KBM-7 (cell line): ENCODE measurements around the gene KIF25.
"Not testable (repeated sequence)": the region's sequence is repeated elsewhere in the genome, so short reads cannot be mapped to it uniquely, and the experiment has no call there.

Source experiments
- DNase-seq: peaks from one replicate; pipeline ENCODE4 v3.0.0-alpha.2; 2015
- in situ Hi-C: fragments of 300-500 bp; cut with MboI; formaldehyde crosslinking; loops from 2 replicates; pipeline ENCODE4 v1.14.3; 2020; ENCODE audit warnings: low sequenced_read_pairs, low pct_unique_long_range_greater_than_20kb, mixed read lengths

The KIF25 gene

DNA sequence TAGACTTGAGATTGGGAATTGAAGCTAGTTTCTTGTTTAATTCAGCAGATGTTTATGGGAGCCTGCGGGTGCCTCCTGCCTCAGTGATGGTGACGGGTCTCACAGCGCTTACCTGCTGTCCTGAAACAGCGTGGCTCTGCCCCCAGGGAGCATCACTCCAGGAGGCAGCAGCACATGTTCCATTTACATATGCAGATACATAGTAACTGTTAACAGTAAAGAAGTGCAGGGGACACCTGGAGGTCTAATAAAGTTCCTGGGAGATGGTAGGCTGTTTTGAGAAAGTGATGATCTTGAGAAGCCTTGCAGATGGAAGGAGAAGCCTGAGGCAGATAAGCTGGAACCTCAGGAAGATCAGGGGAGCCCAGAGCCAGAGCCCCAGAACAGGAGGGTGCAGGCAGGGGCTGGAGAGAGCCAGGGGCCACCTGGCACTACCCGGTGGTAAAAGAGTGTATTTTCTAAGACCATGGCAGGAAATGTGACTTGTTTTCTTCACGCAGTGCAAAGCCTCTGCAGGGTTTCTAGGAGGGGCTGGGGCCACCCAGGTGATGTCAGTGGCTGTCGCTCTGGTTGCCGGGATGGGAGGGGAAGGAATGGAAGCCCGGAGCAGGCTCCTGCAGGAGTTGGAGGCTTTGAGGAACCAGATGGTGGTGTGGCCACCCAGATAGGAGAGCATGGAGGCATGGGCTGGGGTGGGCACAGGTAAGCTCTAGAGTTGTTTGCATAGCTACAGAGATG, 24.2 kb upstream of the KIF25 start:
- no peak for DNase-seq
- in situ Hi-C loops, result no loop called here

- in situ Hi-C loops, result no loop called here
- no peak for DNase-seq
These were observed 22.7 kb upstream of the KIF25 start for GRCh38 chr6:167974640-167975344.

GRCh38 chr6:167975458-167975857, 22.0 kb upstream of the KIF25 start:
- no peak for DNase-seq
- in situ Hi-C loops, result no loop called here

- DNase-seq, in situ Hi-C loops: not testable (repeated sequence)
These were observed 21.3 kb upstream of the KIF25 start for GRCh38 chr6:167976116-167976657.

DNA sequence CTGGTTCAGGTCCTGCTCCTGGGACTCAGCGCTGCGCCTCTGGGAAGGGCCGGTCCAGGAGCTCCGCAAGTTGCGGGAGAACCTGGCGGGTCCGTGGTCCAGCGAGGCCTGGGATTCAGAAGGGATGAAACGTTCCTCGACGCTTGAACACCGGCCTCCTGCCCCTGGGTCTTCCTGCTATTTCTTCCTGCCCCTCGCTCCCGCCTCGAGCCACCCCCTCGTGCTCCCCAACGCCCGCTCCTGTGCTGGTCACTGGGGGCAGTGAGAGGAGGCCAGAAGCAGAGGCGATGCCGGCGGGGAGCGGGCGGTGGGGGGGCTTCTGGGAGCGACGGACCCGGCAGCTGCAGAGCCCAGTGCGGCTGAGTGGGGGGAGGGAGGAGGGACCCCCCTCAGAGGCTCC, 20.8 kb upstream of the KIF25 start:
- in situ Hi-C loops, result no loop called here
- no peak for DNase-seq

DNA sequence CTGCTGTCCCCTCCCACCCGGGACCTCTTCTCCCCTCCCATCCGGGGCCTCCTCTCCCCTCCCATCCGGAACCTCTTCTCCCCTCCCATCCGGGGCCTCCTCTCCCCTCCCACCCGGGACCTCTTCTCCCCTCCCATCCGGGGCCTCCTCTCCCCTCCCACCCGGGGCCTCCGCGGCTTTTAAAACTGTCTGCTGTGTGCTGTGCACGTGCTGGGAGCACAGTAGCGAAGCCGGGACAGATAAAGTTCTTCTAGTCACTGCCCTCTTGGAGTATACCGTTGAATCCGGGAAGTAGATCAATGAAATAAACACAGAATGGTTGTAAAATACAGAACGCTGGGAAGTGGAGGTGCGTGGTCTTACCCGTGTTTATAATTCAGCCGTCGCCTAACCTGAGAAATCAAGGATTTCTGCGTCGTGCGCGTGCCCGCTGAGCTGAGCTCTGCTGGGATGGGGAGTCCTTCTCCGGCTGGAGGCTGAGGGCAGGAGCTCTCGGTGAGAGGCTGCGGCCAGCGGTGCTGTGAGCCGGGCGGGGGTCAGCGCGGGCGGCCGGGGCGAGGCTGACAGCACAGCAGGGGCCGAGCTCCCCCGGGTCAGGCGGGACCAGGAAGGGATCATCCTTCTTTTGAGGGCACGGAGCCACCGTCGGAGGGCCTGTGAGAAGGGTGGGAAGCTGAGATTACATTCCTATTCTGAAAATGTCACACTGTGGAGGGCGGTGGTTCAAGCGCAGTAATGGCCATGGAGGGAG, 19.6 kb upstream of the KIF25 start:
- DNase-seq, result no peak
- in situ Hi-C loops, result no loop called here

- no peak for DNase-seq
- in situ Hi-C loops, result no loop called here
These were observed 18.9 kb upstream of the KIF25 start for GRCh38 chr6:167978607-167979006.

DNA sequence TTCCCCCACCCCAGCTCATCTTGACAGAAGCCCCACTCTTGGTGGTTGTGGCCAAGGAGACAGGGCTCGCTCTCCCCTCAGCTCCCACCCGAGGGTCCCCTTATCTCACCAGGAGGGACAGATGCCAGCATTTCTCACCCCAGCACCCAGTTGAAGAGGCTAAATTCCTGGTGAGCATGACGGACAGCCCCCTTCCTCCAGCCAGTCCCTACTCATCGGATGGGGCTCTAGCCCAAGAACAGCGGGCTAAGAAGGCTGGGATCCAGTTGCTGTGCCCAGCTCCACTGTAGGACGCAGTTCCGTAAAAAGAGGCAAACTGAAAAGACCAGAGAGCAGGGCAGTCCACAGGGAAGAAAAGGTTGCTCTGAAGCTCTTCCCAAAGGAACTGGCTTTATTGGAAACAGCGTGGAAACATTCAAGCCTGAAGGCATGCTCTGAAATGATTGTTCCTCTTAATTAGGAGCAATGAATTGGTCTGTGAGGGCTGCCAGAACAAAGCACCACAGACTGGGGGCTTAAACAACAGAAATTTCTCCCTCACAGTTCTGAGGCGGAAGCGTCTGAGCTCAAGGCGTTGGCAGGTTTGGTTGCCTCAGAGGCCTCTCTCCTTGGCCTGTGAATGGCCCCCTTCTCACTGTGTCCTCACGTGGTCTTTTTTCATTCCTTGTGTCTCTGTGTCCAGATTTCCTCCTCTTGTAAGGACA, 17.9 kb upstream of the KIF25 start:
- in situ Hi-C loops, result no loop called here
- no peak for DNase-seq

DNA sequence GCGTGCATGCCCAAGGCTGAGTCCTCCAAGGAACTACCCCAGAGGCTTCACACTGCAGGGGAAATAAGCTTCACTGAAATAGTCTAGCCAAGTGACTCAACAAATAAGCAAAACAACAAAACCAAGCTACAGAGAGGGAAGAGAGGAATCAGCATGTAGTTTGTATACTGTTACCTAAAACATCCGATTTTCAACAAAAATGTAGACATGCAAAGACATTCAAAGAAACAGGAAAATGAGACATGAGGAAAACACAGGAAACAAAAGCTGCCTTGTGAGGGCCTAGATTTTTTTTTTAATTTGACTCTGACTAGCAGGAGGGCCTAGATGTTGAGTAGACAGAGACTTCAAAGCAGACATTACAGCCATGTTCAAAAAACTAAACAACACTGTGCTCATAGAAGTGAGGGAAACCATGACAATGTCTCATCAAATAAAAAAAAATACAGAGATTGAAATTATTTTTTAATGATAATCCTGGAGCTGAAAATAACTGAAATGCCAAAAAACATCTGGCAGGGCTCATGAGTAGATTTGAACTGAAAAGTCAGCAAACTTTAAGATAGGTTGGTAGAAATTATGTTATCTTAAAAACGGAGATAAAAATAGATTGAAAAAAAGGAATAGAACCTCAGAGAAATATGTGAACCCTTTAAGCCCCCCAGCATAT, 16.4 kb upstream of the KIF25 start:
- in situ Hi-C loops, result no loop called here
- DNase-seq, result no peak

DNA sequence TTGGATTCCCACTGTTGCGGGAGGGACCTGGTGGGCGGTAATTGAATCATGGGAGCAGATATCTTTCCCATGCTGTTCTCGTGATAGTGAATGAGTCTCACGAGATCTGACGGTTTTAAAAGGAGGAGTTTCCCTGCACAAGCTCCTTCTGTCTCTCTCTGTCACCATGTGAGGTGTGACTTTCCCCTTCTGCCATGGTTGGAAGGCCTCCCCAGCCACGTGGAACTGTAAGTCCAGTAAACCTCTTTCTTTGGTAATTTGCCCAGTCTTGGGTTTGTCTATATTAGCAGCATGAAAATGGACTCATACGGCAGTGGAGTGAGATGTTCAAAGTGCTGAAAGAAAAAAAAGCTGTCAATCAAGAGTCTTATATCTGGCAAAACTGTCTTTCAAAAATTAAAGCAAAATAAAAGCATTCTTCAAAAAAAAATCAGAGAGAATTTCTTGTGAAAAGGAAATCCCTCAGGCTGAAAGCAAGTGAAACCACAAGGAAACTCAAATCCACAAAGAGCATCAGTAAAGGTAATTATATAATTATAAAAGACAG, 15.5 kb upstream of the KIF25 start:
- in situ Hi-C loops, result no loop called here
- no peak for DNase-seq

GRCh38 chr6:167984144-167984719, 13.2 kb upstream of the KIF25 start:
- in situ Hi-C loops, result no loop called here
- DNase-seq, result no peak

DNA sequence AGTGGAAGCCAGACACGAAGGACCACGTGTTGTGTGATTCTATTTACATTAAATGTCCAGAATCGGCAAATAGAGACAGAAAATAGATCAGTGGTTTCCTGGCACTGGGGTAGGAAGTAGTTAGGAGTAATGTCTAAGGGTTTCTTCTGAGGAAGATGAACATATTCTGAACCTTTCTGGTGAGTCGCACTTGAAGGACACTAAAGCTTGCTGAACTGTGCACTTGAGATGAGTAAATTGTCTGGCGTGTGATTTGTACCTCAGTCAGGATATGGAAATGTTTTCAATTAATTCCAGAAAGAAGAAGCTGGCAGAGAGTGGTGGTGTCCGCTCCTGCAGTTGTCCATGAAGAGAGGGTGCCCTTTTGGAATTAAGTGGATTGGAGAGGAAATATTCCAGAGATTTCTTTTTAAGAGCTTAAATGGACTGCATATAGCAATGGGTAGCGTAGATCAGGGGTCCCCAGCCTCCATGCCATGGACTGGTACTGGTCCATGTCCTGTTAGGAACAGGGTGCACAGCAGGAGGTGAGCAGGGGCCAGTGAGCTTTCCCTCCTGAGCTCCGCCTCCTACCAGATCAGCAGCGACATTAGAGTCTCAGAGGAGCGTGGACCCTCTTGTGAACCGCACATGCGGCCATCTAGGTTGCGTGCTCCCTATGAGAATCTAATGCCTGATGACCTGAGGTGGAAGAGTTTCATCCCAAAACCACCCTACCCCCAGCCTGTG, 12.4 kb upstream of the KIF25 start:
- DNase-seq, result no peak
- in situ Hi-C loops, result no loop called here

DNA sequence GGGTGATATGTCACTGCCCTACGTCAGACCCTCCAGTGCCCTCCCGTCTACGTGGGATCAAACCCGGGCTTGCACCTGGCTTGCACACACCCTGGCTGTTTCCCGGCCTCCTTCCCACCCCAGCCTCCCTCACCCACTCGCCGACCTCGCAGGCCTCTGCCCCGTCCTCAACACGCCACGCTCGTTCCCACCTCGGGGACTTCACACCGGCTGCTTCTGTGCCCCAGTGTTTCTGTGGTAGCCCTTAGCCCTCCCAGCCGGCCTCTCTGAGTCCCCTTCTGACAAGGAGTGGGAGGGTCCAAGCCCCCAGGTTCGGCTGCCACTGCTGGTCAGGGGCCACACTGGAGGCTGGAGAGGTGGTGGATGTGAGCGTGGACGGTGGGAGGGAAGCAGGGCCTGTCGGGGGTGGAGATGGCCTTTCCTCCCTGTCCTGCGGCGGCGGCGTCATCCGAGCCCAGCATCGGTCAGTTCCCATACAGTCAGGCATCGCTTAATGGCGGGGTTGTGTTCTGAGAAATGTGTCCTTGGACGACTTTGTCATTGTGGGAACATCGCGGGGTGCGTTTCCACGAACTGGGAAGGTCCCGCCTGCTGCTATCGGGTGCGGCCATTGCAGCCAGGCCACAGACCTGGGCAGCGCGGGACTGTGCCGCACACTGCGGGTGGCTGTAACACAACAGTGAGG, 11.4 kb upstream of the KIF25 start:
- in situ Hi-C loops, result no loop called here

DNA sequence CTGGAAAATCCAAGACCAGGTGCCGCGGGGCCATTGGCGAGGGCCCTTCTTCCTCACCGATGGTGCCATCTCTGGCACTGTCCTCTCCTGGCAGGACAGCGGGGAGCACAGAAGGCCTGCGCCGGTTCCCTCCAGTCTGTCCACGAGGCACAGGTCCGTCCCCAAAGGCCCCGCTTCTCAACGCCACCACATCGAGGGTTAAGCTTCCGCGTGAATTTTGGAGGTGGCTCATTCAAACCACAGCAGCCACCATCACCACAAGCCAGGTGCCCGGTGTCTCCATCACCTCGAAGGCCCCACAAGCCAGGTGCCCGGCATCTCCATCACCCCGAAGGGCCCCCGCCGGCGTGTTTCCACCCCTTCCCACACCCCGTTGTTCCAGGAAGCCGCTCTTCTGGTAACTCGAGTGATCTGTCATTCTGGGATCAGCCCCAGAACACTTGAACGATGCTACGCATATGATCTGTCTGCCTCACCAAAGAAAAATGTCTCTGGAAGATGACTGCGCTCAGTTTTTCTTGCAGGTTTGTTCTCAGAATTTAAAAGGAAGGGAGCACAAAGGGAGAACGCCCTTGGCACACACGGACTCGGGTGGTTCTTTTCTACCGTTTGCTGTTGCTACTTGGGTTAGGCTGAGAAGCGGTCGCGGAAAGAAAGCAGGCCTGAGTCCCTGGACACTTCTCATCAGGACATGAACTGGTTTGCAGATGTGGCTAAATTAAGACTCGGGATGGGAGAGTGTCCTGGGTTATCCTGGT, 9.9 kb upstream of the KIF25 start:
- DNase-seq, result no peak
- in situ Hi-C loops, result no loop called here

More for the DNA sequence above, 11.4 kb upstream of the KIF25 start:
- DNase-seq, result no peak

DNA sequence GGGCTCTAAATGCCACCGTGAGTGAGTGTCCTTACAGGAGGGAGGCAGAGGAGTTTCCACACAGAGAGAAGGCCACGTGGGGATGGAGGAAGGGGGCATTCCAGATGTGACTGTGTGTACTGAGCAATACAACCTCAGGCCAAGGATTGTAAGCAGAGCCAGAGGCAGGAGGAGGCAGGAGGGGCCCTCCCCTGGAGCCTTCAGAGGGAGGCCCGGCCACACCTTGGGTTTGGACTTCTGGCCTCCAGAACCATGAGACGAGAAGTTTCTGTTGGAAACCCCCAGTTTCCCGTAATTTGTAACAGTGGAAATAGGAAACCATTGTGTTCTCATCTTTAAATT, 9.3 kb upstream of the KIF25 start:
- in situ Hi-C loops, result no loop called here

DNA sequence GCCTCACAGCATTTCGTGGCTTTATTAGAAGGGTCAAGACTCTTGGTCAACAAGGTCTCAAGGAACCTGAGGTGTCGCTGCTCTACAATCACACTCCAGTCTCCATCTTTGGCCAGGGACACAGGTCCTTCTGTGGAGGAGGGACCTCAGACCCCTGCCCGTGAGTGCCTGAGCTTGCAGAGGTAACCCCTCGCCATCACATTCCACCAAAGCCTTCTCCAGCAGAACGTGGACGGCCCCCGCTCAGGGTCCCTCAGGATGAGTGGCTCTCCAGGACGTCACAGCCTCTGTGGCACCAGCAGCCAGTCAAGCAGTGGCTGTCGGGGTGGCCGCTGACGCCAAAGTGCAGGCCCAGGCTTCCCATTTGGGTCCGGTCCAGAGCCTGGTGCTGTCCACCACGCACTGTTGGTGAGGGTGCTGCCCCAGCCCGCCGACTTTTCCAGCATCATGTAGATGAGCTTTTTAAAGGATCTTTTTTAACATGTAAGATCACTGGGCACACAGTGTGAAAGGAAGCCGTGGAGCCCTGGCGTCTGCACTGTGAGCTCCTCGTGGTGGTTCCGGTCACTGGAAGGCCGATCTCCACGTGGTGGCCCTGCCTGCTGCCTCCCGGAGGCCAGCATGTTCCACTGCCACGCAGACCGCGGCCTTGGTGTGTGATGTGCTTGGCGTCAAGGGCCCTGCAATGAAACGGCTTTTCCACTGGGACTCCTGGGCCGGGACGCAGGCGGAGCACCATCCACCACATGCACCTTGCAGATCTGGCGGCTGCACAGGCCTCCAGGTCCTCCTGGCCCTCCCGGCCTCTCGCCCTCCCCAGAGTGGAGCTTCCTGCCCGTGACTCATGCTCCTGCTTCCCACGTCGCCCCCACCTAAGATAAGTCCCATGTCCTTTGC, 8.3 kb upstream of the KIF25 start:
- in situ Hi-C loops, result no loop called here
- DNase-seq, result no peak

More for the DNA sequence above, 9.3 kb upstream of the KIF25 start:
- no peak for DNase-seq
